SK-N-SH (cell line): Measurements from ENCODE around the gene CDHR2. TPM values are rescaled to one million over a fixed set of nuclear protein-coding genes. Genes with fewer than 3 reads are reported as not detected.

Experiments
- CTCF ChIA-PET: fragments of 300-600, 350-600 bp; formaldehyde crosslinking; extraction: SDS; loops from one replicate; lab custom pipeline; 2021; lab: Yijun Ruan, JAX
- POLR2A ChIA-PET: fragments of 350-600 bp; sonication (Branson Sonifier 250); formaldehyde crosslinking; extraction: SDS; loops from one replicate; lab custom pipeline; 2020; ENCODE audit warnings: antibody characterized with exemption, inconsistent platforms; lab: Yijun Ruan, JAX
- DNase-seq: peaks from one replicate; pipeline ENCODE4 v3.0.0; 2012
- H2AFZ ChIP-seq: fragments of 200-600 bp; sonication (generic); 2 replicates; pipeline ENCODE4 v1.8.1; 2016; ENCODE audit warnings: antibody characterized with exemption, mild to moderate bottlenecking, low read depth
- H3F3A ChIP-seq: fragments of 200-600 bp; sonication (generic); replicated peaks from 2 replicates; pipeline ENCODE3; 2016; ENCODE audit warnings: antibody characterized with exemption, mild to moderate bottlenecking; ENCODE audit not compliant: insufficient read depth
- H3K27ac ChIP-seq, 2 experiments: fragments of 200-500 bp in 1 of 2; fragments of 200-600 bp in 1 of 2; sonication (Bioruptor generic) in 1 of 2; sonication (generic), shearing (Covaris generic) in 1 of 2; 2 replicates each; pipeline versions ENCODE4 v1.5.1 to v1.6.1; 2014 to 2016; ENCODE audit warnings: low read depth in 2 of 2, inconsistent platforms in 1 of 2, low read length in 1 of 2, mild to moderate bottlenecking in 1 of 2, mixed read lengths in 1 of 2
- H3K27me3 ChIP-seq: fragments of 200-600 bp; sonication (generic), shearing (Covaris generic); 2 replicates; pipeline ENCODE4 v1.6.1; 2016; ENCODE audit warnings: mixed run types; ENCODE audit not compliant: insufficient read depth
- H3K36me3 ChIP-seq, 2 experiments: fragments of 200-500 bp in 1 of 2; fragments of 200-600 bp in 1 of 2; sonication (Bioruptor generic) in 1 of 2; sonication (generic) in 1 of 2; replicated peaks in 1 of 2; 2 replicates each; pipeline versions ENCODE3 to v1.5.1; 2014 to 2016; ENCODE audit warnings: low read length in 1 of 2, mild to moderate bottlenecking in 1 of 2; ENCODE audit not compliant: insufficient read depth in 2 of 2, control insufficient read depth in 1 of 2
- H3K4me1 ChIP-seq, 2 experiments: fragments of 200-500 bp in 1 of 2; fragments of 200-600 bp in 1 of 2; sonication (Bioruptor generic) in 1 of 2; sonication (generic), shearing (Covaris generic) in 1 of 2; 2 replicates each; pipeline versions ENCODE4 v1.5.1 to v1.6.1; 2014 to 2016; ENCODE audit warnings: low read depth in 1 of 2, low read length in 1 of 2, mixed run types in 1 of 2; ENCODE audit not compliant: insufficient read depth in 2 of 2, control insufficient read depth in 1 of 2
- H3K4me2 ChIP-seq: fragments of 200-600 bp; sonication (generic), shearing (Covaris generic); 2 replicates; pipeline ENCODE4 v1.6.1; 2017; ENCODE audit warnings: mixed run types
- H3K4me3 ChIP-seq, 2 experiments: fragments of 200-500 bp in 1 of 2; fragments of 200-600 bp in 1 of 2; sonication (Bioruptor generic) in 1 of 2; sonication (generic), shearing (Covaris generic) in 1 of 2; 2 replicates each; pipeline versions ENCODE4 v1.5.1 to v1.8.1; 2014 to 2016; ENCODE audit warnings: low read depth in 2 of 2, inconsistent platforms in 1 of 2, low read length in 1 of 2, mild to moderate bottlenecking in 1 of 2, mixed read lengths in 1 of 2, moderate library complexity in 1 of 2
- H3K79me2 ChIP-seq: fragments of 200-600 bp; sonication (generic); 2 replicates; pipeline ENCODE4 v1.8.1; 2017; ENCODE audit warnings: mild to moderate bottlenecking; ENCODE audit not compliant: insufficient read depth
- H3K9ac ChIP-seq: fragments of 200-600 bp; sonication (generic); 2 replicates; pipeline ENCODE4 v1.6.1; 2017; ENCODE audit warnings: mixed run types
- H3K9me2 ChIP-seq: fragments of 200-600 bp; sonication (generic); 2 replicates; pipeline ENCODE4 v1.6.1; 2017; ENCODE audit warnings: mixed run types
- H3K9me3 ChIP-seq: fragments of 200-600 bp; sonication (generic); 2 replicates; pipeline ENCODE4 v1.6.1; 2017; ENCODE audit warnings: mixed run types, mild to moderate bottlenecking, moderate library complexity
- H4K20me1 ChIP-seq: fragments of 200-600 bp; sonication (generic); 2 replicates; pipeline ENCODE4 v1.6.1; 2017; ENCODE audit warnings: mild to moderate bottlenecking, mixed run types; ENCODE audit not compliant: insufficient read depth
- CTCF ChIP-seq: fragments of 200-600 bp; sonication (generic); IDR thresholded peaks from 2 replicates; pipeline ENCODE4 v1.6.1; 2017; ENCODE audit warnings: antibody characterized with exemption, mild to moderate bottlenecking, moderate library complexity
- ELF1 ChIP-seq: IDR thresholded peaks from 2 replicates; pipeline ENCODE4 v1.4.0; 2012
- EP300 ChIP-seq, 2 experiments: IDR thresholded peaks; 2 replicates each; pipeline versions ENCODE4 v1.4.0 to v1.6.1; 2012; ENCODE audit warnings: borderline replicate concordance in 1 of 2, low read depth in 1 of 2, low read length in 1 of 2
- EZH2phosphoT487 ChIP-seq: fragments of 200-600 bp; sonication (generic); IDR thresholded peaks from 2 replicates; pipeline ENCODE4 v1.6.1; 2017; ENCODE audit warnings: low read depth, mixed run types, mild to moderate bottlenecking, antibody characterized with exemption, moderate library complexity, borderline replicate concordance
- FOSL2 ChIP-seq: IDR thresholded peaks from 2 replicates; pipeline ENCODE4 v1.4.0; 2012; ENCODE audit warnings: low read depth, mild to moderate bottlenecking, moderate library complexity, borderline replicate concordance
- GABPA ChIP-seq: IDR thresholded peaks from 2 replicates; pipeline ENCODE4 v1.4.0; 2012; ENCODE audit warnings: low read depth, mild to moderate bottlenecking
- JUND ChIP-seq: IDR thresholded peaks from 2 replicates; pipeline ENCODE4 v1.4.0; 2012
- MEF2A ChIP-seq: IDR thresholded peaks from 2 replicates; pipeline ENCODE4 v1.4.0; 2012; ENCODE audit warnings: low read depth, borderline replicate concordance
- MXI1 ChIP-seq: IDR thresholded peaks from 2 replicates; pipeline ENCODE4 v1.6.1; 2012; ENCODE audit warnings: mild to moderate bottlenecking, low read depth, low read length, improper control_type of control experiment
- POLR2AphosphoS5 ChIP-seq: IDR thresholded peaks from 2 replicates; pipeline ENCODE4 v1.6.1; 2012; ENCODE audit warnings: low read depth, low read length
- RAD21 ChIP-seq: IDR thresholded peaks from 2 replicates; pipeline ENCODE4 v1.6.1; 2012; ENCODE audit warnings: mild to moderate bottlenecking, low read length
- SIN3A ChIP-seq: IDR thresholded peaks from 2 replicates; pipeline ENCODE4 v1.6.1; 2012; ENCODE audit warnings: low read depth, mild to moderate bottlenecking, low read length, moderate library complexity, borderline replicate concordance
- SMC3 ChIP-seq: IDR thresholded peaks from 2 replicates; pipeline ENCODE4 v1.6.1; 2012; ENCODE audit warnings: low read depth, low read length, improper control_type of control experiment
- TAF1 ChIP-seq: IDR thresholded peaks from 2 replicates; pipeline ENCODE4 v1.6.1; 2012; ENCODE audit warnings: low read depth, mild to moderate bottlenecking, low read length, moderate library complexity, borderline replicate concordance
- TCF12 ChIP-seq: IDR thresholded peaks from 2 replicates; pipeline ENCODE4 v1.4.0; 2012
- TEAD4 ChIP-seq: IDR thresholded peaks from 2 replicates; pipeline ENCODE4 v1.4.0; 2012; ENCODE audit warnings: mild to moderate bottlenecking, borderline replicate concordance; ENCODE audit not compliant: insufficient read depth
- WGBS: methylation state at CpG from one replicate; pipeline ENCODE4 v1.1.6; 2017; ENCODE audit warnings: low lambda C conversion rate; 5-methylcytosine and 5-hydroxymethylcytosine counted together
- polyA plus RNA-seq, 3 experiments: library from polyadenylated mRNA; depleted of rRNA; stranded (reverse); fragments of >200 nt; gene quantifications; 2 replicates each; pipeline ENCODE4 v1.2.3, GENCODE V29; 2012

Gene CDHR2
- polyA plus RNA-seq, 1 of the 3 experiments (the other 2 are of a cell fraction) = not detected

- TF ChIP-seq CTCF = no peak
- TF ChIP-seq ELF1 = no peak
- TF ChIP-seq, all 33 proteins: peak for 0
These were observed 3.2 kb upstream of the CDHR2 start (continued) for GRCh38 chr5:176545737-176546509.

- Histone ChIP-seq H3K4me3 (no peak overlapping the region), H3K9ac (no peak overlapping the region), H3K79me2 (no peaks in the 10 kb centered on the region), H3K27me3 (no peaks in the 10 kb centered on the region), H2AFZ (no peak overlapping the region), H3K36me3 (no peaks in the 10 kb centered on the region), H3K4me1 (no peaks in the 10 kb centered on the region; a peak in 1 of 4 replicates), H3K9me3 (no peaks in the 10 kb centered on the region), H4K20me1 (no peaks in the 10 kb centered on the region), H3F3A (no peaks in the 10 kb centered on the region), H3K27ac (no peak overlapping the region), H3K9me2 (no peaks in the 10 kb centered on the region), H3K4me2 (no peak overlapping the region)
- no peak for DNase-seq
- ChIA-PET CTCF (interaction anchor here (0.5 to 1.0 kb wide), 2 partner anchors 131 to 1569 kb away, joined by 3 read pairs; partner anchors contain the start of gene CLTB), POLR2A (interaction anchor here (1.8 kb wide), 1 partner anchor 10 kb away, joined by 10 read pairs; the partner anchor contains the start of gene RNF44)
- TF ChIP-seq CTCF (no peak), MXI1 (no peak), GABPA (no peak), SMC3 (no peak), TEAD4 (no peak), EZH2phosphoT487 (no peak), JUND (no peak)
- WGBS = 85% methylated on average over 8 of the region's 8 CpGs
These were observed 1.3 kb upstream of the CDHR2 start for GRCh38 chr5:176547802-176548201.

- TF ChIP-seq MXI1 (no peak), MEF2A (no peak), TCF12 (no peak), SIN3A (no peak), EP300 (IDR thresholded peaks at IDR 0.05; ENCODE audit: borderline replicate concordance in 1 of 2, low read depth in 1 of 2, low read length in 1 of 2) (no peak), POLR2AphosphoS5 (no peak), TAF1 (no peak), FOSL2 (no peak), RAD21 (no peak)
- WGBS = no CpG with 5 or more reads among the region's 7 CpGs
- Histone ChIP-seq H3K4me3 (no peak overlapping the region), H3K9me3 (no peaks in the 10 kb centered on the region), H2AFZ (no peak overlapping the region), H3K36me3 (no peaks in the 10 kb centered on the region), H3K4me1 (peaks cover 0 to 7% of the 10 kb centered on the region in 2 experiments; a peak in 1 of 4 replicates), H3K27ac (no peak overlapping the region), H3K4me2 (no peak overlapping the region), H3F3A (no peaks in the 10 kb centered on the region), H4K20me1 (no peaks in the 10 kb centered on the region), H3K9me2 (no peaks in the 10 kb centered on the region), H3K9ac (no peak overlapping the region), H3K79me2 (no peaks in the 10 kb centered on the region), H3K27me3 (no peaks in the 10 kb centered on the region)
- DNase-seq = no peak
- ChIA-PET CTCF (interaction anchor here (1.0 kb wide), 1 partner anchor 102 kb away, joined by 3 read pairs; no protein-coding TSS in a partner anchor), POLR2A (no interaction called here)
These were observed 729 bp downstream of the CDHR2 start for GRCh38 chr5:176549871-176550270.
